DND-41 (cell line): Measurements from ENCODE around the gene RPL29.

Experiments used
- ATAC-seq: fragments of 200-7000 bp; cut with Tn5 transposase; 3 replicates; pipeline ENCODE4 v1.9.1; 2021; ENCODE audit warnings: low read depth; ENCODE audit not compliant: insufficient read depth
- DNase-seq: peaks from one replicate; pipeline ENCODE4 v3.0.0-alpha.2; 2020
- H2AFZ ChIP-seq: 2 replicates; pipeline ENCODE4 v1.6.0; 2012; ENCODE audit warnings: low read depth, low read length
- H3K27ac ChIP-seq: 2 replicates; pipeline ENCODE4 v1.5.1; 2012; ENCODE audit warnings: low read length, inconsistent platforms
- H3K27me3 ChIP-seq: fragments of 200-600 bp; sonication (generic); 2 replicates; pipeline ENCODE4 v1.6.0; 2012; ENCODE audit warnings: low read length, mild to moderate bottlenecking, inconsistent platforms; ENCODE audit not compliant: insufficient read depth, poor library complexity
- H3K36me3 ChIP-seq: 2 replicates; pipeline ENCODE4 v1.5.1; 2012; ENCODE audit warnings: low read length, inconsistent platforms; ENCODE audit not compliant: insufficient read depth
- H3K4me1 ChIP-seq: 2 replicates; pipeline ENCODE4 v1.5.1; 2012; ENCODE audit warnings: mild to moderate bottlenecking, low read length; ENCODE audit not compliant: insufficient read depth
- H3K4me2 ChIP-seq: 2 replicates; pipeline ENCODE4 v1.6.0; 2012; ENCODE audit warnings: mild to moderate bottlenecking, moderate library complexity, low read length, inconsistent platforms; ENCODE audit not compliant: insufficient read depth
- H3K4me3 ChIP-seq, 2 experiments: fragments of 200-600 bp in 1 of 2; shearing (Covaris generic) in 1 of 2; 2 replicates each; pipeline ENCODE4 v1.5.1; 2012 to 2016; ENCODE audit warnings: inconsistent platforms in 2 of 2, low read length in 2 of 2, mild to moderate bottlenecking in 2 of 2, low read depth in 1 of 2, moderate library complexity in 1 of 2
- H3K79me2 ChIP-seq: 2 replicates; pipeline ENCODE4 v1.6.0; 2012; ENCODE audit warnings: low read length, inconsistent platforms; ENCODE audit not compliant: insufficient read depth
- H3K9ac ChIP-seq: 2 replicates; pipeline ENCODE4 v1.6.0; 2012; ENCODE audit warnings: low read depth, mild to moderate bottlenecking, inconsistent platforms, low read length, moderate library complexity
- H3K9me3 ChIP-seq: 2 replicates; pipeline ENCODE4 v1.5.1; 2012; ENCODE audit warnings: low read length, moderate library complexity, mild to moderate bottlenecking, inconsistent platforms; ENCODE audit not compliant: insufficient read depth, severe bottlenecking
- H4K20me1 ChIP-seq: 2 replicates; pipeline ENCODE4 v1.6.0; 2012; ENCODE audit warnings: low read length; ENCODE audit not compliant: insufficient read depth
- EZH2 ChIP-seq: IDR thresholded peaks from 3 replicates; pipeline ENCODE4 v1.6.1; 2012; ENCODE audit warnings: borderline replicate concordance, low read depth, mild to moderate bottlenecking, moderate library complexity, low read length, inconsistent platforms; ENCODE audit not compliant: severe bottlenecking
- TF ChIP-seq, protein P1 (sequence below): IDR thresholded peaks from 2 replicates; pipeline ENCODE4 v1.5.1; 2012; ENCODE audit warnings: borderline replicate concordance, low read length, moderate library complexity, mild to moderate bottlenecking; ENCODE audit not compliant: poor library complexity, severe bottlenecking; ENCODE audit errors: extremely low read depth

RPL29 gene

GRCh38 chr3:51968883-51969678, 26.6 kb downstream of the RPL29 start:
- H3K27me3 ChIP-seq, result no peaks in the 10 kb centered on the region
- H3K9me3 ChIP-seq, result no peaks in the 10 kb centered on the region
- H3K27ac ChIP-seq, result peak overlapping the region; percentile 52; the same call in 1 of the 2 replicates
- no peak for ATAC-seq
- H3K9ac ChIP-seq, result no peak overlapping the region
- H3K4me2 ChIP-seq, result no peak overlapping the region
- TF ChIP-seq EZH2, result no peak
- TF ChIP-seq, protein P1, sequence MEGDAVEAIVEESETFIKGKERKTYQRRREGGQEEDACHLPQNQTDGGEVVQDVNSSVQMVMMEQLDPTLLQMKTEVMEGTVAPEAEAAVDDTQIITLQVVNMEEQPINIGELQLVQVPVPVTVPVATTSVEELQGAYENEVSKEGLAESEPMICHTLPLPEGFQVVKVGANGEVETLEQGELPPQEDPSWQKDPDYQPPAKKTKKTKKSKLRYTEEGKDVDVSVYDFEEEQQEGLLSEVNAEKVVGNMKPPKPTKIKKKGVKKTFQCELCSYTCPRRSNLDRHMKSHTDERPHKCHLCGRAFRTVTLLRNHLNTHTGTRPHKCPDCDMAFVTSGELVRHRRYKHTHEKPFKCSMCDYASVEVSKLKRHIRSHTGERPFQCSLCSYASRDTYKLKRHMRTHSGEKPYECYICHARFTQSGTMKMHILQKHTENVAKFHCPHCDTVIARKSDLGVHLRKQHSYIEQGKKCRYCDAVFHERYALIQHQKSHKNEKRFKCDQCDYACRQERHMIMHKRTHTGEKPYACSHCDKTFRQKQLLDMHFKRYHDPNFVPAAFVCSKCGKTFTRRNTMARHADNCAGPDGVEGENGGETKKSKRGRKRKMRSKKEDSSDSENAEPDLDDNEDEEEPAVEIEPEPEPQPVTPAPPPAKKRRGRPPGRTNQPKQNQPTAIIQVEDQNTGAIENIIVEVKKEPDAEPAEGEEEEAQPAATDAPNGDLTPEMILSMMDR, result no peak
- H2AFZ ChIP-seq, result no peak overlapping the region
- peaks cover 10% of the 10 kb centered on the region for H3K36me3 ChIP-seq
- no peak for DNase-seq
- no peak overlapping the region for H3K4me3 ChIP-seq
- peaks cover 11% of the 10 kb centered on the region for H3K79me2 ChIP-seq
- peaks cover 3% of the 10 kb centered on the region; the same call in 1 of the 2 replicates for H4K20me1 ChIP-seq
- H3K4me1 ChIP-seq, result peaks cover 41% of the 10 kb centered on the region

DNA sequence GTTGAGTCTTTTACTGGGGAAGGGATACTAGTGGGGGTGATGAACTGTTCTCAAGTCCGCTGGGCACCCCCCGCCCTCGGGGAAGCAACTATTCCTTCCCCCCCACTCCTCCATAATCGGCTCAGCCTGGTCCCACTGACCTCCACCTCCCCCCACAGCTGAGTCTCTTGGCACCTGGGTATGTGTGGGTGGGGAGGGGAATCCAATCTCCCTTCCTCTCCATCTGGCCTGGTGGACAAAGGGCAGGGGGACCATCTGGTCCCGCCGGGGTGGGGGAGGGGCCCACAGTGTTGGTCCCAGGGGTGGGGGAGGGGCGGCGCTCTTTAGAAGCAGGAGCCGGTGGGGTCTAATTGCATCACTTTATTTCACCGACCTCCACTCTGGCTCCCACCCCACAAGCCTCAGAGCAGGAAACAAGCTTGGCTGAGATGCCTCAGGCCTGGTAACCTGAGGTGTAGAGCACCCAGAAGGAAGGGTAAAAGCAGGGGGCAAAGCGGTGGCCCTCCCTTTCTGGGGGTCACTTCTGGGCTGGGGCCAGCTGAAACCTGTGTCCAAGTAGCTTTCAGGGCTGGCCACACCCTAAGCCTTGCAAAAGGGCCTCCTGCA, 27.4 kb downstream of the RPL29 start:
- H3K27ac ChIP-seq, result peak overlapping the region; percentile 60
- DNase-seq (peak; percentile 60), ATAC-seq (peak; percentile 44)
- peaks cover 10% of the 10 kb centered on the region for H3K36me3 ChIP-seq
- TF ChIP-seq, protein P1, result no peak
- no peak for TF ChIP-seq EZH2
- H3K27me3 ChIP-seq, result no peaks in the 10 kb centered on the region
- peak overlapping the region; percentile 13 to 60; a peak in 3 of 4 replicates for H3K4me3 ChIP-seq
- peaks cover 5% of the 10 kb centered on the region for H3K79me2 ChIP-seq
- H3K9ac ChIP-seq, result peak overlapping the region; percentile 68
- H4K20me1 ChIP-seq, result peaks cover 3% of the 10 kb centered on the region; the same call in 1 of the 2 replicates
- H3K4me1 ChIP-seq, result peaks cover 34% of the 10 kb centered on the region
- peak overlapping the region; percentile 74; the same call in 1 of the 2 replicates for H2AFZ ChIP-seq
- no peaks in the 10 kb centered on the region for H3K9me3 ChIP-seq
- peak overlapping the region; percentile 95 for H3K4me2 ChIP-seq

- H3K27me3 ChIP-seq, result no peaks in the 10 kb centered on the region
- peaks cover 28% of the 10 kb centered on the region for H3K4me1 ChIP-seq
Measured at GRCh38 chr3:51967384-51968169, 28.1 kb downstream of the RPL29 start, which contains the start of gene PCBP4. Gene PCBP4, minus strand, starts transcription at chr3:51967454. Its CDS starts 6,214 bp downstream, at chr3:51961240.

More at GRCh38 chr3:51967384-51968169, 28.1 kb downstream of the RPL29 start, which contains the start of gene PCBP4:
- Histone ChIP-seq H3K4me2 (peak within 1 kb of the TSS; percentile 95), H4K20me1 (peaks cover 3% of the 10 kb centered on the region; the same call in 1 of the 2 replicates), H3K4me3 (peak within 1 kb of the TSS; percentile 28 to 72; a peak in 3 of 4 replicates), H3K9me3 (no peaks in the 10 kb centered on the region), H3K27ac (peak within 1 kb of the TSS; percentile 60), H3K9ac (peak within 1 kb of the TSS; percentile 68), H3K36me3 (peaks cover 10% of the 10 kb centered on the region), H3K79me2 (peaks cover 2% of the 10 kb centered on the region; the same call in 1 of the 2 replicates), H2AFZ (peak within 1 kb of the TSS; percentile 74)
- ATAC-seq (peak; percentile 72), DNase-seq (peak; percentile 63)
- TF ChIP-seq, protein P1, result no peak
- TF ChIP-seq EZH2, result no peak
